Measurements from ENCODE around the gene RAB36. TPM values are rescaled to one million over a fixed set of nuclear protein-coding genes. Genes with fewer than 3 reads are reported as not detected.

The RAB36 gene
- polyA plus RNA-seq, 1 experiment, result 10.1 TPM

DNA sequence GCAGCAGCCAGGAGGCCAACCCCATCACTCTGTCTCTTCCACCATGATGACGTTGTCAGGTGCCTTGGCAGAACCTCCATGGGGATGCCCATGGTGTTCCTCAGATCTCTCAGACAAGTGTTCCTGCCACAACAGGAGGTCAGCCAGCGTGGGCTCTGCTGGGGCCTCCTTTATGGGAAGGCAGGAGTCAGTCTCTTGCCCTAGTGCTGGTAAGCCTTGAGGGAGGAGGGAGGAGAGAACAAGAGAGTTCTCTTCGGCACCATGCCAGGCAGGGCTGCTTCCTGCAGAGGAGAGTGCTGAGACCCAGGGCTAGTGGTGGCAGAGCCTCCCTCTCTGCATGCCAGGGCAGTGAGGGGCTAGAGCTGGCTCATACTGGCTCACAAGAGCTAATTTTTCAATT, 42.5 kb upstream of the RAB36 start:
- H3K4me3 ChIP-seq (ENCODE audit: low read depth, low read length), result no peak overlapping the region
- H3K36me3 ChIP-seq (ENCODE audit: control insufficient read depth, insufficient read depth, low read length), result peaks cover 2% of the 10 kb centered on the region; the same call in 1 of the 2 replicates
- DNase-seq (ENCODE audit: low read depth), result no peak
- ChIA-PET POLR2A (no interaction called here), CTCF (interaction anchor here (0.9 kb wide), 1 partner anchor 143 kb away, joined by 3 read pairs; no protein-coding TSS in a partner anchor)
- TF ChIP-seq, protein P1, sequence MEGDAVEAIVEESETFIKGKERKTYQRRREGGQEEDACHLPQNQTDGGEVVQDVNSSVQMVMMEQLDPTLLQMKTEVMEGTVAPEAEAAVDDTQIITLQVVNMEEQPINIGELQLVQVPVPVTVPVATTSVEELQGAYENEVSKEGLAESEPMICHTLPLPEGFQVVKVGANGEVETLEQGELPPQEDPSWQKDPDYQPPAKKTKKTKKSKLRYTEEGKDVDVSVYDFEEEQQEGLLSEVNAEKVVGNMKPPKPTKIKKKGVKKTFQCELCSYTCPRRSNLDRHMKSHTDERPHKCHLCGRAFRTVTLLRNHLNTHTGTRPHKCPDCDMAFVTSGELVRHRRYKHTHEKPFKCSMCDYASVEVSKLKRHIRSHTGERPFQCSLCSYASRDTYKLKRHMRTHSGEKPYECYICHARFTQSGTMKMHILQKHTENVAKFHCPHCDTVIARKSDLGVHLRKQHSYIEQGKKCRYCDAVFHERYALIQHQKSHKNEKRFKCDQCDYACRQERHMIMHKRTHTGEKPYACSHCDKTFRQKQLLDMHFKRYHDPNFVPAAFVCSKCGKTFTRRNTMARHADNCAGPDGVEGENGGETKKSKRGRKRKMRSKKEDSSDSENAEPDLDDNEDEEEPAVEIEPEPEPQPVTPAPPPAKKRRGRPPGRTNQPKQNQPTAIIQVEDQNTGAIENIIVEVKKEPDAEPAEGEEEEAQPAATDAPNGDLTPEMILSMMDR (IDR thresholded peaks at IDR 0.05; ENCODE audit: insufficient read depth, low read depth, low read length), result no peak
- no peaks in the 10 kb centered on the region for H3K27me3 ChIP-seq (ENCODE audit: control insufficient read depth, insufficient read depth, low read length)

- CTCF ChIA-PET, result interaction anchor here (0.9 kb wide), 1 partner anchor 144 kb away, joined by 3 read pairs; no protein-coding TSS in a partner anchor
These were observed 41.9 kb upstream of the RAB36 start for GRCh38 chr22:23103199-23103954.

DNA sequence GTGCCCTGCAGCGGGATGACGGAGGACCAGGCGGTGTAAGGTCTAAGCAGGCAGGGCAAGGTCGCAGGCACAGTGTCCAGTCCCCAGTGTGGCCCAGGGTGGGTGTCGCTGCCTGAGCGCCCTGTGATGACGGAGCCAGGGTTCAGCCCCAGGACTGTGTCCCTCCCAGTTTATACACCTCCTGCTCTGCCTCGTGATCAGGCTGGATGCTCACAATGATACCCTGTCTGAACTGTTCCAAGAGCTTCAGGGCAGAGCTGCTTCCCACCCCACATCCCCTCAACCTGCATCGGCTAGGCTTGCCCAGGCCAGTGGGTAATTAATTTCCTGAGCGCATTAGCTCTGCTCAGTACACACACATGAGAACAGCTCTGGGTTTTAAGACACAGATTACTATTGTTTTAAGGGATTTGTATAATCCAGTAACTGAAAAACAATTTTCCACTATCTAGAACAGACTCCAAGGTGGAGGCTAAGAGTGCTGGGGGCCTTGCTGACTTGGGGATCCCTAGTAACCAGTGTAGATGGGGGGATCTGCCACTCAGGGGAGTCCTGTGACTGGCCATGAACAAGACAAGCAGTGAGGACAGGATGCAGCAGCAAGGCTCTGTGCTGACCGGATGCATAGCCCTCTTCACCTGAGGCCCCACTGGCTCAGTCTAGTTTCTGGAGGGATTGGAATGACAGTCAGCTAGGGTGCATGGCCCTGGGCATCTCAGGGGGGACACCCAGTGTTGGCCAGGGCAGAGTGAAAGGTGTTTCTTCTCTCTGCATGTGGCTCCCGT, 40.9 kb upstream of the RAB36 start:
- Histone ChIP-seq H3K36me3 (ENCODE audit: control insufficient read depth, insufficient read depth, low read length) (peaks cover 2% of the 10 kb centered on the region; the same call in 1 of the 2 replicates), H3K4me3 (ENCODE audit: low read depth, low read length) (no peak overlapping the region), H3K27me3 (ENCODE audit: control insufficient read depth, insufficient read depth, low read length) (no peaks in the 10 kb centered on the region)
- ChIA-PET CTCF (interaction anchor here (1.1 kb wide), 1 partner anchor 18 kb away, joined by 3 read pairs; no protein-coding TSS in a partner anchor), POLR2A (no interaction called here)
- TF ChIP-seq, protein P1 (IDR thresholded peaks at IDR 0.05; ENCODE audit: insufficient read depth, low read depth, low read length), result no peak
- DNase-seq (ENCODE audit: low read depth), result no peak

More at GRCh38 chr22:23103199-23103954, 41.9 kb upstream of the RAB36 start:
- peaks cover 2% of the 10 kb centered on the region; the same call in 1 of the 2 replicates for H3K36me3 ChIP-seq (ENCODE audit: control insufficient read depth, insufficient read depth, low read length)
- TF ChIP-seq, protein P1 (IDR thresholded peaks at IDR 0.05; ENCODE audit: insufficient read depth, low read depth, low read length), result no peak
- no peak for DNase-seq (ENCODE audit: low read depth)
- H3K27me3 ChIP-seq (ENCODE audit: control insufficient read depth, insufficient read depth, low read length), result no peaks in the 10 kb centered on the region
- no peak overlapping the region for H3K4me3 ChIP-seq (ENCODE audit: low read depth, low read length)
- POLR2A ChIA-PET, result no interaction called here

GRCh38 chr22:23105304-23105703, 40.0 kb upstream of the RAB36 start:
- ChIA-PET POLR2A (no interaction called here), CTCF (interaction anchor here (0.6 to 1.1 kb wide), 2 partner anchors 19 to 530 kb away, joined by 3 to 7 read pairs; no protein-coding TSS in a partner anchor)
- Histone ChIP-seq H3K4me3 (ENCODE audit: low read depth, low read length) (no peak overlapping the region), H3K27me3 (ENCODE audit: control insufficient read depth, insufficient read depth, low read length) (no peaks in the 10 kb centered on the region), H3K36me3 (ENCODE audit: control insufficient read depth, insufficient read depth, low read length) (peaks cover 1% of the 10 kb centered on the region)
- DNase-seq (ENCODE audit: low read depth), result no peak
- TF ChIP-seq, protein P1 (IDR thresholded peaks at IDR 0.05; ENCODE audit: insufficient read depth, low read depth, low read length), result no peak

- TF ChIP-seq, protein P1 (IDR thresholded peaks at IDR 0.05; ENCODE audit: insufficient read depth, low read depth, low read length), result no peak
- CTCF ChIA-PET, result no interaction called here
- no peaks in the 10 kb centered on the region for H3K27me3 ChIP-seq (ENCODE audit: control insufficient read depth, insufficient read depth, low read length)
- DNase-seq (ENCODE audit: low read depth), result no peak
- POLR2A ChIA-PET, result no interaction called here
- no peaks in the 10 kb centered on the region; the same call in none of the 2 replicates for H3K36me3 ChIP-seq (ENCODE audit: control insufficient read depth, insufficient read depth, low read length)
- H3K4me3 ChIP-seq (ENCODE audit: low read depth, low read length), result no peak overlapping the region
These were observed 39.4 kb upstream of the RAB36 start for GRCh38 chr22:23105919-23106318.
